ENCODE data around the gene TRABD2B. TPM values are rescaled to one million over a fixed set of nuclear protein-coding genes. Genes with fewer than 3 reads are reported as not detected.

Gene TRABD2B
- total and polyA plus RNA-seq, 2 of the 13 experiments (the other 11 are each of a cell fraction or from before 2014, with no cell fraction given), result 0.04 TPM; not detected in 1

DNA sequence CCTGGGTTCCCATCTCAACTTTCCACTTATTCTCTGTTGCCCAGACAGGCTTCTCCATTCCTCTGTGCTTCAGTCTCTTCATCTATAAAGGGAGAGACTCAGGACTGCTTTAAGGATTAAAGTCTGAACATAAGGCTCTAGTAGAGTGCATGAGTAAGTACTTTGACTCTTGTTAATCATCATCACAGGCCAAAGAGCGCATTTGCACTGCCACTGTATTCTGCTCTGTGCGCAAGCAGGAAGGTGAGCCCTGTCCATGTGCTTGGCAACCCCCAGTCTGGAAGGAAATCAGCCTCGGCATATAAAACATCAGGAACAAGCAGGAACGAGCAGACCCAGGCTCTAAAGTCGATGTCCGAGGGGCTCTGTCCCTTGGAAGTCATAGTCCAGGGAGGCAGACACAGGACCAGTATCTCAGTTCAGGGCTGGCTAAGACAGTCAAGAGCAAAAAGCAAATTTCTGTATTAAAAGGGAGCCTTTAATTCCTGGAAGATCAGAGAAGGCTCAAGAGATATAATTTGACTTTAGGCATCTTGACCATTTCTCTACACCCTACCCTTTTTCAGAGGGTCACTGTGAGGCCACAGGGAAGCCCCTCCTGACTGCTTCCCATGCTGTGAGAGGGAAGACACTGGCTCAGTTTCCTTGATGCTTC is 131.2 kb downstream of the TRABD2B start (continued):
- no peak for TF ChIP-seq IRX3 (CRISPR knock-in tag; IDR thresholded peaks at IDR 0.05; ENCODE audit: borderline replicate concordance, low read depth)
- TF ChIP-seq ZNF777 (CRISPR knock-in tag; IDR thresholded peaks at IDR 0.05), result 0 out of 2 replicates have a peak, but pooled peaks have one; percentile 5
- TF ChIP-seq ZNF549 (CRISPR knock-in tag; IDR thresholded peaks at IDR 0.05), result no peak
- TF ChIP-seq ZNF33B (CRISPR knock-in tag; IDR thresholded peaks at IDR 0.05), result no peak
- no peak for TF ChIP-seq ZNF10 (CRISPR knock-in tag; IDR thresholded peaks at IDR 0.05; ENCODE audit: borderline replicate concordance, low read depth)
- no peak for TF ChIP-seq SRSF9 (IDR thresholded peaks at IDR 0.05; ENCODE audit: borderline replicate concordance, insufficient read depth, low read depth, low read length, poor library complexity, severe bottlenecking)
- TF ChIP-seq NONO (IDR thresholded peaks at IDR 0.05), result no peak
- no peak for TF ChIP-seq NONO (CRISPR knock-in tag; conservative IDR thresholded peaks at IDR 0.05)
- no peak for TF ChIP-seq ZNF329 (CRISPR knock-in tag; IDR thresholded peaks at IDR 0.05; ENCODE audit: low read depth)
- no peak for TF ChIP-seq TOE1 (CRISPR knock-in tag; IDR thresholded peaks at IDR 0.05)
- 0 out of 2 replicates have a peak, but pooled peaks have one; percentile 14 for TF ChIP-seq ZNF337 (CRISPR knock-in tag; IDR thresholded peaks at IDR 0.05; ENCODE audit: borderline replicate concordance, low read depth)
- peak; percentile 78 for TF ChIP-seq MED1 (CRISPR knock-in tag; IDR thresholded peaks at IDR 0.05)
- no peak for TF ChIP-seq HMGA1 (CRISPR knock-in tag; conservative IDR thresholded peaks at IDR 0.05)
- TF ChIP-seq HCFC1 (IDR thresholded peaks at IDR 0.05; ENCODE audit: low read depth, low read length), result no peak
- TF ChIP-seq ZFP36L2 (CRISPR knock-in tag; IDR thresholded peaks at IDR 0.05), result no peak
- TF ChIP-seq, protein P1, sequence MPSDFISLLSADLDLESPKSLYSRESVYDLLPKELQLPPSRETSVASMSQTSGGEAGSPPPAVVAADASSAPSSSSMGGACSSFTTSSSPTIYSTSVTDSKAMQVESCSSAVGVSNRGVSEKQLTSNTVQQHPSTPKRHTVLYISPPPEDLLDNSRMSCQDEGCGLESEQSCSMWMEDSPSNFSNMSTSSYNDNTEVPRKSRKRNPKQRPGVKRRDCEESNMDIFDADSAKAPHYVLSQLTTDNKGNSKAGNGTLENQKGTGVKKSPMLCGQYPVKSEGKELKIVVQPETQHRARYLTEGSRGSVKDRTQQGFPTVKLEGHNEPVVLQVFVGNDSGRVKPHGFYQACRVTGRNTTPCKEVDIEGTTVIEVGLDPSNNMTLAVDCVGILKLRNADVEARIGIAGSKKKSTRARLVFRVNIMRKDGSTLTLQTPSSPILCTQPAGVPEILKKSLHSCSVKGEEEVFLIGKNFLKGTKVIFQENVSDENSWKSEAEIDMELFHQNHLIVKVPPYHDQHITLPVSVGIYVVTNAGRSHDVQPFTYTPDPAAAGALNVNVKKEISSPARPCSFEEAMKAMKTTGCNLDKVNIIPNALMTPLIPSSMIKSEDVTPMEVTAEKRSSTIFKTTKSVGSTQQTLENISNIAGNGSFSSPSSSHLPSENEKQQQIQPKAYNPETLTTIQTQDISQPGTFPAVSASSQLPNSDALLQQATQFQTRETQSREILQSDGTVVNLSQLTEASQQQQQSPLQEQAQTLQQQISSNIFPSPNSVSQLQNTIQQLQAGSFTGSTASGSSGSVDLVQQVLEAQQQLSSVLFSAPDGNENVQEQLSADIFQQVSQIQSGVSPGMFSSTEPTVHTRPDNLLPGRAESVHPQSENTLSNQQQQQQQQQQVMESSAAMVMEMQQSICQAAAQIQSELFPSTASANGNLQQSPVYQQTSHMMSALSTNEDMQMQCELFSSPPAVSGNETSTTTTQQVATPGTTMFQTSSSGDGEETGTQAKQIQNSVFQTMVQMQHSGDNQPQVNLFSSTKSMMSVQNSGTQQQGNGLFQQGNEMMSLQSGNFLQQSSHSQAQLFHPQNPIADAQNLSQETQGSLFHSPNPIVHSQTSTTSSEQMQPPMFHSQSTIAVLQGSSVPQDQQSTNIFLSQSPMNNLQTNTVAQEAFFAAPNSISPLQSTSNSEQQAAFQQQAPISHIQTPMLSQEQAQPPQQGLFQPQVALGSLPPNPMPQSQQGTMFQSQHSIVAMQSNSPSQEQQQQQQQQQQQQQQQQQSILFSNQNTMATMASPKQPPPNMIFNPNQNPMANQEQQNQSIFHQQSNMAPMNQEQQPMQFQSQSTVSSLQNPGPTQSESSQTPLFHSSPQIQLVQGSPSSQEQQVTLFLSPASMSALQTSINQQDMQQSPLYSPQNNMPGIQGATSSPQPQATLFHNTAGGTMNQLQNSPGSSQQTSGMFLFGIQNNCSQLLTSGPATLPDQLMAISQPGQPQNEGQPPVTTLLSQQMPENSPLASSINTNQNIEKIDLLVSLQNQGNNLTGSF (CRISPR knock-in tag; IDR thresholded peaks at IDR 0.05), result no peak
- TF ChIP-seq, protein P2, sequence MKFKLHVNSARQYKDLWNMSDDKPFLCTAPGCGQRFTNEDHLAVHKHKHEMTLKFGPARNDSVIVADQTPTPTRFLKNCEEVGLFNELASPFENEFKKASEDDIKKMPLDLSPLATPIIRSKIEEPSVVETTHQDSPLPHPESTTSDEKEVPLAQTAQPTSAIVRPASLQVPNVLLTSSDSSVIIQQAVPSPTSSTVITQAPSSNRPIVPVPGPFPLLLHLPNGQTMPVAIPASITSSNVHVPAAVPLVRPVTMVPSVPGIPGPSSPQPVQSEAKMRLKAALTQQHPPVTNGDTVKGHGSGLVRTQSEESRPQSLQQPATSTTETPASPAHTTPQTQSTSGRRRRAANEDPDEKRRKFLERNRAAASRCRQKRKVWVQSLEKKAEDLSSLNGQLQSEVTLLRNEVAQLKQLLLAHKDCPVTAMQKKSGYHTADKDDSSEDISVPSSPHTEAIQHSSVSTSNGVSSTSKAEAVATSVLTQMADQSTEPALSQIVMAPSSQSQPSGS (CRISPR knock-in tag; IDR thresholded peaks at IDR 0.05), result 0 out of 2 replicates have a peak, but pooled peaks have one; percentile 35
- TF ChIP-seq, protein P3, sequence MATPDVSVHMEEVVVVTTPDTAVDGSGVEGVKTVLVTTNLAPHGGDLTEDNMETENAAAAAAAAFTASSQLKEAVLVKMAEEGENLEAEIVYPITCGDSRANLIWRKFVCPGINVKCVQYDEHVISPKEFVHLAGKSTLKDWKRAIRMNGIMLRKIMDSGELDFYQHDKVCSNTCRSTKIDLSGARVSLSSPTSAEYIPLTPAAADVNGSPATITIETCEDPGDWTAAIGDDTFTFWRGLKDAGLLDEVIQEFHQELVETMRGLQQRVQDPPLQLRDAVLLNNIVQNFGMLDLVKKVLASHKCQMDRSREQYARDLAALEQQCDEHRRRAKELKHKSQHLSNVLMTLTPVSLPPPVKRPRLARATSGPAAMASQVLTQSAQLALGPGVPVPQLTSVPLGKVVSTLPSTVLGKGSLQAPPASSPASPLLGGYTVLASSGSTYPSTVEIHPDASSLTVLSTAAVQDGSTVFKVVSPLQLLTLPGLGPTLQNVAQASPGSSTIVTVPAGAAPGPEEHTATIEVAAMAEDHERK (CRISPR knock-in tag; IDR thresholded peaks at IDR 0.05; ENCODE audit: low read depth), result no peak
